Measurements from ENCODE around the gene MTMR12. TPM values are rescaled to one million over a fixed set of nuclear protein-coding genes. Genes with fewer than 3 reads are reported as not detected.
A peak's percentile ranks its signal among the peaks of the same experiment; 100 is the strongest.

The MTMR12 gene
- total RNA-seq, 1 donor from 2014 or later, result 28.0 TPM

DNA sequence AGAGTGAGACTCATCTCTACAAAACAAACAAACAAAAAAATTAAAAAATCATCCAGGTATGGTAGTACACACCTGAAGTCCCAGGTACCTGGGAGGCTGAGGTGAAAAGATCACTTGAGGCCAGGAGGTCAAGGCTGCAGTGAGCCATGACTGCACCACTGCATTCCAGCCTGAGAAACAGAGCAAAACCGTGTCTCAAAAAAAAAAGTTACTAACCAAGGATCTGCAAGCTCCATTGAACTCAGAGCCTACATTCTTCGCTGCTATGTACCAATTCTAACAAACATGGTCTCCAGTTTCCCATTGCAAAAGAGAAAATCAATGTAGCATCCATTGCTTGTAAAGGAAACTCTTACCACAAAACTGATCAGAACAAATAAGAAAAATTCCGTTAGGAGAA lies 33.5 kb downstream of the MTMR12 start:
- no peak for DNase-seq (ENCODE audit: low read depth)
- Histone ChIP-seq H3K27me3 (ENCODE audit: control insufficient read depth, insufficient read depth, low read length) (no peaks in the 10 kb centered on the region), H3K36me3 (ENCODE audit: control insufficient read depth, insufficient read depth, low read length) (no peaks in the 10 kb centered on the region), H3K4me3 (ENCODE audit: low read depth, low read length) (no peak overlapping the region)
- TF ChIP-seq, protein P1, sequence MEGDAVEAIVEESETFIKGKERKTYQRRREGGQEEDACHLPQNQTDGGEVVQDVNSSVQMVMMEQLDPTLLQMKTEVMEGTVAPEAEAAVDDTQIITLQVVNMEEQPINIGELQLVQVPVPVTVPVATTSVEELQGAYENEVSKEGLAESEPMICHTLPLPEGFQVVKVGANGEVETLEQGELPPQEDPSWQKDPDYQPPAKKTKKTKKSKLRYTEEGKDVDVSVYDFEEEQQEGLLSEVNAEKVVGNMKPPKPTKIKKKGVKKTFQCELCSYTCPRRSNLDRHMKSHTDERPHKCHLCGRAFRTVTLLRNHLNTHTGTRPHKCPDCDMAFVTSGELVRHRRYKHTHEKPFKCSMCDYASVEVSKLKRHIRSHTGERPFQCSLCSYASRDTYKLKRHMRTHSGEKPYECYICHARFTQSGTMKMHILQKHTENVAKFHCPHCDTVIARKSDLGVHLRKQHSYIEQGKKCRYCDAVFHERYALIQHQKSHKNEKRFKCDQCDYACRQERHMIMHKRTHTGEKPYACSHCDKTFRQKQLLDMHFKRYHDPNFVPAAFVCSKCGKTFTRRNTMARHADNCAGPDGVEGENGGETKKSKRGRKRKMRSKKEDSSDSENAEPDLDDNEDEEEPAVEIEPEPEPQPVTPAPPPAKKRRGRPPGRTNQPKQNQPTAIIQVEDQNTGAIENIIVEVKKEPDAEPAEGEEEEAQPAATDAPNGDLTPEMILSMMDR (IDR thresholded peaks at IDR 0.05; ENCODE audit: insufficient read depth, low read length, poor library complexity, severe bottlenecking), result no peak

DNA sequence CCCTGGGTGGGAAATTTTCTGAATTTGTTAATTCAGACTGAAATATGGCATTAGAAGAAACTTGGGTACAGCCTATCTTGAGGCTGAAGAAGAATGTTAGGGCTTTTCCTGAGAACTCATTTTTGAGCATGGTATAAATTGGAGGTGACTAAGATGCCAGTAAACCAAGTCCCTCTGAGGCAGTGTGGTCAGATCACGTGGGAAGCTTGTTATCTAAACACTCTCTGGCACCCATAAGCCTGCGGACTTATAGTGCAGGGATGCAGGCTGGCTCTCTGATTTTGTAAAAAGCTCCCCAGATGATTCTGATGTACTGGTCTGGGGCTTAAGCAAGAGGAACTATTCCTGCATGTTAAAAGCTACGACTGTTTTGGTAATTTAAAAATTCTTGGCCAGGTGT lies 34.3 kb downstream of the MTMR12 start:
- Histone ChIP-seq H3K4me3 (ENCODE audit: low read depth, low read length) (no peak overlapping the region), H3K27me3 (ENCODE audit: control insufficient read depth, insufficient read depth, low read length) (no peaks in the 10 kb centered on the region), H3K36me3 (ENCODE audit: control insufficient read depth, insufficient read depth, low read length) (no peaks in the 10 kb centered on the region)
- no peak for DNase-seq (ENCODE audit: low read depth)
- TF ChIP-seq, protein P1 (IDR thresholded peaks at IDR 0.05; ENCODE audit: insufficient read depth, low read length, poor library complexity, severe bottlenecking), result no peak

DNA sequence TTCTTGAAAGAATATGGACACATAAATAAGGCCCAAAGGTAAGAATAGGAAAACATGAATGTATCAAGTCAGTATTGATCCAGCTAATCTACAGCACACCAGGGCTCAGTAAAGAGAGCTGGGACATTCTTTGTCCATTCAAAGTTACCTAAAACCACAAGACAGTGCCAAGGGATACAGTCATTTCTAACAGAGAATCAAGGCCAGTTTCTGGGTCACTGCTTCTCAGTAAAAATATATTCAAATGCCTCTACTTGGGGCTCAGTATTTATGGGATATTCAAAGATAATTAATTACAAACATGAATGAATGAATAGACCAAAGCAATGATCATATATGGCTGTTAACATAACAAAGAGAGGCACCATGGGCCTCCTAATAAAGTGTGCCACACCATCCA lies 34.9 kb downstream of the MTMR12 start:
- TF ChIP-seq, protein P1 (IDR thresholded peaks at IDR 0.05; ENCODE audit: insufficient read depth, low read length, poor library complexity, severe bottlenecking), result no peak
- H3K36me3 ChIP-seq (ENCODE audit: control insufficient read depth, insufficient read depth, low read length), result no peaks in the 10 kb centered on the region
- no peak for DNase-seq (ENCODE audit: low read depth)
- no peaks in the 10 kb centered on the region for H3K27me3 ChIP-seq (ENCODE audit: control insufficient read depth, insufficient read depth, low read length)
- H3K4me3 ChIP-seq (ENCODE audit: low read depth, low read length), result no peak overlapping the region

DNA sequence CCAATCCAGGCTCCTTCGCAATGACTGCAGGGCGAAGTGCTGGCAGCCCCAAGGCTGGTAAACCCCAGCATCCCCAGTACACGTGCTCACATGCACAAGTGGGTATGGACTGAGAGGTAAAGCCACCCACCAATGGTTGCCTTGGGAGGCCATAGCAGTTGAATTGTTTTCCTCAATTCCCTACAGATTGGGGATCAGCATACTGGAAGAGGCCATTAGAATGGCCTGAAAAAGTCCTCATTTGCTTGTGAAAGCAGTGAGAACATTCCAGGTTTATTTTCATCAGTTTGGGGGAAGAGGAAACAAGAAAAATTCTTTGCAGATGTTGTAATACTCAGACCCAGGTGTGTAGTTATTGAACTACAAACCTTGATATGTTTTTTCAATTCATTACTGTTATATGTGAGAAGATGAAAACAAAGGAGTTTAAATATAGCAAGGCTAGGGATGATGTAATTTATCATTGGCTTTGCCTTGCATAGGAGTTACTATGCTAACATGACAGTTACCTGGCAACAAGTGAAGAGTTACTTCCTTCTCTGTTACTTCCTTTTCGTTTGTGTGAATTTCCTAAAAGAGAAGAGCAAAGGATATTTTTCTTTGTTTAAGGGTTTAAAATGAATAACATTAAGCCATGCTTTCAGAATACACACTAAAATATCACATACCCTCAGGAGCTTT lies 36.4 kb downstream of the MTMR12 start:
- peak; percentile 77 for DNase-seq (ENCODE audit: low read depth)
- no peak overlapping the region for H3K4me3 ChIP-seq (ENCODE audit: low read depth, low read length)
- TF ChIP-seq, protein P1 (IDR thresholded peaks at IDR 0.05; ENCODE audit: insufficient read depth, low read length, poor library complexity, severe bottlenecking), result no peak
- H3K36me3 ChIP-seq (ENCODE audit: control insufficient read depth, insufficient read depth, low read length), result no peaks in the 10 kb centered on the region
- no peaks in the 10 kb centered on the region for H3K27me3 ChIP-seq (ENCODE audit: control insufficient read depth, insufficient read depth, low read length)

DNA sequence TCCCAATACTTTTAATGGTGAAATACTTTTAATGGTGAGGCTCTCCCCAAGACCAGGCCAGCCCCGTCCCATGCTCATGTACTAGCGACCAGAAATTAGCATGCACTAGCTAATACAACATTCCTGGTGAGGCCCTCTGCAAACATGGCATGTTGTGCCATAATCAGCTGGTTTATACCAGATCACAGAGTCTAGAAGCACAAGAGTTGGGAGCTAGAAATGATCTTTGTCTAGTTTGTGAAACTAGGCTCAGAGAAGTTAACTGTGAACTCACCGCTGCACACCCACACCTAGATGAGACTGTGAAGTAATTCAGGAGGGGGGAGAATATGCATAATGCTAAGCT lies 37.4 kb downstream of the MTMR12 start:
- no peaks in the 10 kb centered on the region for H3K27me3 ChIP-seq (ENCODE audit: control insufficient read depth, insufficient read depth, low read length)
- H3K4me3 ChIP-seq (ENCODE audit: low read depth, low read length), result no peak overlapping the region
- H3K36me3 ChIP-seq (ENCODE audit: control insufficient read depth, insufficient read depth, low read length), result no peaks in the 10 kb centered on the region
- no peak for DNase-seq (ENCODE audit: low read depth)
- TF ChIP-seq, protein P1 (IDR thresholded peaks at IDR 0.05; ENCODE audit: insufficient read depth, low read length, poor library complexity, severe bottlenecking), result no peak

Measured in kidney epithelial cell (primary cell).